DND-41 (cell line): Measurements from ENCODE around the gene PLSCR2.

Source experiments
- CTCF ChIP-seq: IDR thresholded peaks from 2 replicates; pipeline ENCODE4 v1.5.1; 2012; ENCODE audit warnings: borderline replicate concordance, low read length, moderate library complexity, mild to moderate bottlenecking; ENCODE audit not compliant: poor library complexity, severe bottlenecking; ENCODE audit errors: extremely low read depth
- EZH2 ChIP-seq: IDR thresholded peaks from 3 replicates; pipeline ENCODE4 v1.6.1; 2012; ENCODE audit warnings: borderline replicate concordance, low read depth, mild to moderate bottlenecking, moderate library complexity, low read length, inconsistent platforms; ENCODE audit not compliant: severe bottlenecking

- TF ChIP-seq CTCF: no peak
- TF ChIP-seq EZH2: no peak
Observed at GRCh38 chr3:146384786-146385185, 84.6 kb downstream of the PLSCR2 start.
